ENCODE results near the gene RAB5B.
"Not testable (repeated sequence)": the region's sequence is repeated elsewhere in the genome, so short reads cannot be mapped to it uniquely, and the experiment has no call there.

RAB5B gene

GRCh38 chr12:55942055-55942454 is 31.8 kb upstream of the RAB5B start:
- DNase-seq: no peak

- no peak for DNase-seq
These were observed 31.2 kb upstream of the RAB5B start for GRCh38 chr12:55942577-55943136.

DNA sequence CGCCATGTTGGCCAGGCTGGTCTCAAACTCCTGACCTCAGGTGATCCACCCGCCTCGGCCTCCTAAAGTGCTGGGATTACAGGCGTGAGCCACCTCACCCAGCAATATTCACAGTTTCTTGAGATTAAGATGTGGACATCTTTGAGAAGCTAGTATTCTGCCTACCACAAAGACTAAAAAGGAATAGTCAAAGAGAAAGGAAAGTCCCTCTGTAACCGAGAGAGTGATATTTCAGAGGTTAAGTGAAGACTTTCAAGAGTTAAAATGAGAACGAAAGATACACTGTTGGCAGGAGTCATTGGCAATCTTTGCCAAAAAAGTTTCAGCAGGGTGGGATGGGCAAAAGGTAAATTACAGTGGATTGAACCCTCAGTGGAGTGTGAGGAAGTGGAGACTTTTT is 27.3 kb upstream of the RAB5B start:
- no peak for DNase-seq

DNA sequence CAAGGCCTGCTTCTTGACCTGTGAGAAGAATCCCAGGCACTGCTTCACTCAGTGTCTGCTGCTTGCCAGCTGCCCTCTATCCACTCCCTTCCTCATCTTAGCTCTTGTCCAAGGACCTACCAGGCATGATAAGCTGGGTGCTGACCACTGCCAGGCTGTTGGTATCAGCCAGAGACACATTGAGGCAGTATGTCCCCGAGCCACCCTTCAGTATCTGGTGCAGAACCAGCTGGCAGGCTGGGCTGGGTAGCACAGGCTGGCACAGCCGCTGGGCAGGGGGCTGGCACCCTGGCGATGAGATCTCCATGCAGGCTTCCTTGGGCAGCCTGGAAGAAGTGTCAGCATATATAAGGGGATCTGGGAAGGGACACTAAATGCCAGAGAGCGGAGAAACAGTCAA is 18.5 kb upstream of the RAB5B start:
- DNase-seq: no peak

DNA sequence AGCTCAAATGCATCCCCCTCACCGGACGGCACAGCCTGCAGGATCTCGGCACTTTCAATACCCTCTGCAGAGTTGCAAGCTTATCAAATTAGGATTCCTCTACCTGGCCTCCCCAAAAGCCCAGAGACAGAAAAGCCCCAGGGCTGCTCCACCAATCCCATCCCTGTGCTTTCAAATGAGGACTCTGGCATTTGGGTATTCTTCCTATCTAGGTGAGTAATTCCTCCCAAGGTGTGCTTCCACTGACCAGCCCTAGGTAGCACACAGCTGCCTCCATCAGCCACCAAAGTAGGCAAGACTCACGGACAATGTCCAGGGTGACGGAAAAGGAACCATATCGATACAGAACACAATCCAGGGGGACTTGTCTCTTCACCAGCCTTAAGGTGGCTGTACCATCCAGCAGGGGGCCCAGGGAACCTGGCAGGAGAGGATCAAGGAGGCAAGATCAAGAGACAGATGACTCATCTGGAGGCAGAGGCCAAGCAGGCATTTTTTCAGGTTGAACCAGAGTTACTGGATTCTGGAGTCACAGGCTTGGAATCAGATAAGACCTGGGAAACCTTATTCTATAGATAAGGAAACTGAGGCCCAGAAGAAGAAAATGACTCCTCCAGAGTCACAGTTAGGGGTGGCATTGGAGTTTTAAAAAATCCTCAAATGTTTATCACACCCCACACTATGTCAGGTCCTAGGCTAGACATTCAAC is 17.9 kb upstream of the RAB5B start:
- DNase-seq: peak in 1 of 2 donors; percentile 28

DNA sequence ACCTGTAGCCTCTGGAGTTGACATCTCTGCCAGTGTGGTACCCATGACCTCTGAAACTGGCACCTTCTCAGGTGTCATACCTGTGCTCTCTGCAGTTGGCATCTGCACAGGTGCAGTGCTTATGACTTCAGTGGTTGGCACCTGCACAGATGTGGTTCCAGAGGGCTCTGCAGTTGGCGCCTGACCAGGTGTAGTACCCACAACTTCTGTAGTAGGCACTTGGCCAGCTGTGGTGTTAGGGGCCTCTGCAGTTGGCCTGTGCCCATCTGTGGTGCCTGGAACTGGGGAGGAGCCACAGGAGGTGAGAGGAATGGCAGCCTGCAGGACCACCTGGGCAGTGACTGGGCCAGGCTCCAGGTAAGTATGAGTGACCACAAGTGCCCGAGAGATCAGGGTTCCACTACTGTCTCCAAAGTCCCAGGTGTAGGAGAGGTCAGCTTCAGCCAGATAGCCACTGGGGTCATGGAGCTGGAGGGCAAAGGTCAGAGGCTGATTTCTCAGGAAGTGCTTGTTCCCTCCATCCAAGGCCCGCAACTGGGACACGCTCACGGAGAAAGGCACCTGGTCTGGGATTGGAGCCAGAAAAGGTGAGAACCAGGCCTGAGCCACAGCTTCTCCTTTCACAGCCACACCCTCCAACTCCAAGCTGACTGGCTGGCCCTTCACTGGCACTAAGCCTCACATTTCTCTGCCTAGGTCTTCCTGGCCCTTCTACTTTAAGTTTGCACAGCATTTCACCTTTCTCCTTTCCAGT is 16.6 kb upstream of the RAB5B start:
- DNase-seq: no peak

DNA sequence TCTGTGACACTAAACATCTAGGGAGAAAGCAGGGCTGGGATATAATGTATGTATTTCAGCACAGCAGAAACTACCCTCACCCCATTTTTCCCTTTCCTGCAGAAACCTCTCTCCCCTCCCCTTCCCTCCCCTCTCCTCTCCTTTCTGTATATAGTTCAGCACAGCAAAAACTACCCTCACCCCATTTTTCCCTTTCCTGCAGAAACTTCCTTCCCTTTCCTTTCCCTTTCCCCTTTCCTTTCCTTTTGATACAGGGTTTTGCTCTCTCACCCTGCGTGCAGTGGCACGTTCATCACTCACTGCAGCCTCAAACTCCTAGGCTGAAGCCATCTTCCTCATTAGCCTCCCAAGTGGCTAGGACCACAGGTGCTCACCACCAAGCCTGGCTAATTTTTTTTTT is 10.1 kb upstream of the RAB5B start:
- no peak for DNase-seq

DNA sequence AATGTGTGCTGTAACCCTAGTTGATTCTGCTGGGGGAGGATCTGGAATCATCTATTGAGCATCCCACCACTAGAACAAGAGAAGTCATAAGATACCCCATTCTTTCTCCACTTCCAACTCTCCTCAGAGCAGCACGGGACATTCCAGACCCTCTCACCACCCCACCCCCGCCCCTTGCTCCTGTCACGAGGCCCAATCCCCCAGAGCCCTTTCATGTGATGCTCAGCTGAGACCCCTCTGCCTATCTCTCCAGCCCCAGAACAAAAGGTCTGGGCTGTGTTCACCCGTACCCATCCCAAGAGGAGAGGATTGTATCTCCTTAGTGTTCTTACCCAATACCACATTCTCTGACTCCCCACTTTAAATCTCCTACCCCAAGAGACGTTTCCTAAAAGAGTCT is 8.6 kb upstream of the RAB5B start:
- no peak for DNase-seq

GRCh38 chr12:55965941-55966407 is 7.9 kb upstream of the RAB5B start, which contains the start of gene PMEL:
TSS of gene PMEL (minus strand) at chr12:55966042. CDS start at chr12:55966011, 31 bp downstream.
- no peak for DNase-seq

DNA sequence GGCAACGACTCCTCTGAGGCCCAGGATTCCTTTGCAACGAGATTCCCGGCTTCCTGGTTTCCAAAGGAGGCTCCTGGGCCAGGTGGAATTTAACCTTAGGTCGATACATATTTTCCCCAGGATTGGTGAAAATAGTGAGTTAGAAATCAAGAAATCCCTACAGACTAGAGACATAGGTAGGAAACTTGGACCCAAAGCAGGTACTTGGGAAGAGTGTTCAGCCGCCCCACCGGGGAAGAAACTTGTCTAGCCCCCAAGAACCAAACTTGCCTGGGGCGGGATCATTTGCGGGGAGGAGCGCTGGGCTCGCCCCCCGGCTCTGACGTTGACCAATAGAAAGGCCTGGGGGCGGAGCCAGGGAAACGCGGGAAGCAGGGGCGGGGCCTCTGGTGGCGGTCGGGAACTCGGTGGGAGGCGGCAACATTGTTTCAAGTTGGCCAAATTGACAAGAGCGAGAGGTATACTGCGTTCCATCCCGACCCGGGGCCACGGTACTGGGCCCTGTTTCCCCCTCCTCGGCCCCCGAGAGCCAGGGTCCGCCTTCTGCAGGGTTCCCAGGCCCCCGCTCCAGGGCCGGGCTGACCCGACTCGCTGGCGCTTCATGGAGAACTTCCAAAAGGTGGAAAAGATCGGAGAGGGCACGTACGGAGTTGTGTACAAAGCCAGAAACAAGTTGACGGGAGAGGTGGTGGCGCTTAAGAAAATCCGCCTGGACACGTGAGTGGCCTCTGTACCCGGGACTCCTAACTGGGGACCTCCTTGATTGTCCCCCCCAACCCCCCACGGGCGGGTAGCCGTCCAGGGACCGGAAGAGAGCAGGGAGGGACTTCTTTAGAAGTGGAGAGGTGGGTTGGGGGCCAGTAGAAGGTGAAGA is 7.2 kb upstream of the RAB5B start, which contains the start of gene CDK2:
Gene CDK2, plus strand, starts transcription at position 423 of the 874 bp plus-strand sequence. Its CDS starts 179 bp downstream, at position 602.
- peak; percentile 63 to 67 for DNase-seq

- no peak for DNase-seq
These were observed 4.5 kb upstream of the RAB5B start for GRCh38 chr12:55969356-55969755.

GRCh38 chr12:55970775-55971174 is 3.1 kb upstream of the RAB5B start:
- DNase-seq: no peak

GRCh38 chr12:55972042-55972441 is 1.8 kb upstream of the RAB5B start:
- DNase-seq: no peak

DNA sequence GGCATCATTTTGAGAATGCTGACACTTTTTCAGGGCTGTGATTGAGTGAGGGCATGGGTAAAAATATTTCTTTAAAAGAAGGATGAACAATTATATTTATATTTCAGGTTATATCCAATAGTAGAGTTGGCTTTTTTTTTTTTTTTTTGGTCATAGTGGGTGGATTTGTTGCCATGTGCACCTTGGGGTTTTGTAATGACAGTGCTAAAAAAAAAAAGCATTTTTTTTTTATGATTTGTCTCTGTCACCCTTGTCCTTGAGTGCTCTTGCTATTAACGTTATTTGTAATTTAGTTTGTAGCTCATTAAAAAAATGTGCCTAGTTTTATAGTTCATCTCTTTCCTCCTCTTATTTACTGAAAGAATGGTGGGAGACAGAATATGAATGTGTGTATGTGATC is 1.4 kb upstream of the RAB5B start:
- DNase-seq: no peak

DNA sequence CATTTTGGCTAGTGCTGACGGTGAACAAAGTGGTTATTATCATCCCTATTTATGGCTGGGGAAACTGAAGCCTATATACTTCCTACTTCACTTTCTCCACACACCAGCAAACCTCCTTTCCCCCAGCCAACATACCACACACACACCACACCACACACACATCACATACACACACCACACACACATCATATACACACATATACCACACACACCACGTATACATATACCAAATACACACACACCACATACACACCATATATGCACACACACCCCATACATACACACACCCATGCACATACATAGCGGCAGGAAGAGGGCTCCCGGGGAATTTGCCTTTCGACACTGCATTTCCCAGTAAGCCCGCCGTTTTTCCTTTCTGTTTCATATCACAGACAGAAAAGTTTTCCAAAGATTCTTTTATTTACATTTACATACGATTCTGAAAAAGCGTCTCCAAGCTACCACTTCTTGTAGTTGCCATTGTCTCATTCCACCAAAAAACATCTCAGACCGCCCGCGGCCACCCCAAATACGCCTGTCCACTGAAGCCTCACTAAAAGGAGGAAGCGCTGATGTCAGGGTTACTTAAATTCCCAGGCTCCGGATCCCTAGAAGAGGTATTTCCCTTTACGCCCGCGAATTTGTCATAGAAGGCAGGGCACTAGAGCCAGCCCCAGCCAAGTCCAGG is 823 bp upstream of the RAB5B start:
- DNase-seq: peak; percentile 32 to 35

GRCh38 chr12:55974308-55974730 is 441 bp downstream of the RAB5B start:
- DNase-seq: no peak

DNA sequence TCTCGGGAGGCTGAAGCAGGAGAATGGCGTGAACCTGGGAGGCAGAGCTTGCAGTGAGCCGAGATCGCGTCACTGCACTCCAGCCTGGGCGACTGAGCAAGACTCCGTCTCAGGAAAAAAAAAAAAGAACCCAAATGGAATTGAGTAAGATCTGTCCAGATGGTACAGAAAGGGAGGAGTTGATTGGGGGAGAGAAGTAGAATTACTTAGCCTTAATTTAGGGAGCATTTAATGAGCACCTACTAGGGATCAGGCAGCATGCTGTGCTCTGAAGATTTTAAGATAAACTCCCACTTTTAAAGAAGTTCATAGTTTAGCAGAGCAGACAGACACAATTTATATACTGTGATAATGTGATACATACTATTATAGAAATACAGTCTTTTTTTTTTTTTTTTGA is 4.5 kb downstream of the RAB5B start:
- no peak for DNase-seq

GRCh38 chr12:55979069-55979468 is 5.2 kb downstream of the RAB5B start:
- no peak for DNase-seq

- not testable (repeated sequence) for DNase-seq
These were observed 8.0 kb downstream of the RAB5B start for GRCh38 chr12:55981882-55982281.

DNA sequence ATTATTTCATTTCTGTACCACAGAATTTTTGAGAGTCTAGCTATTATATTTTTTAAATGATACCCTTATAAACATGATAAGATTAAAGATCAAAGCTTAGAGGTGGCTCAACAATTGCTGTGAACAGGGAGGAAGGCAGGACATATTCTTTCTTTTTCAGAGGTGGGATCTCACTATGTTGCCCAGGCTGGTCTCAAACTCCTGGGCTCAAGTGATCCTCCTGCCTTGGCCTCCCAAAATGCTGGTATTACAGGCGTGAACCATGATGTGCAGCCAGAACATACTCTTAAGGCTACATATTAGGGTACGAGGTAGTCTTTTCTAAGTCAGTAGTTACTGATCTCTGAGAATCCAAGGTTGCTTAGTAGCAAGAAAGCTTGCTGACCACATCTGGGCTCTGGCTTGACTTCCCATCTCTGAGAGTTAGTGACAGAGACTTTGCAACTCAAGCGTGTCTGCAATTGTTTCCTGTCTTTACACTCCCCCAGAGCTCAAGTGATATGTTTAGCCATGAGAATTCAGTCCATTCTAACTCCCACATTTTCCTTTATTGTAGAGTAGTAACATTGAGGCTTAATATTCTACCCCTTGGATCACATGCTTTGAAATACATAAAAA is 8.6 kb downstream of the RAB5B start:
- DNase-seq: peak in 1 of 2 donors; percentile 35

- peak in 1 of 2 donors; percentile 42 for DNase-seq
These were observed 9.5 kb downstream of the RAB5B start for GRCh38 chr12:55983232-55983842.
